ENCODE measurements around the gene HNRNPAB. TPM values are rescaled to one million over a fixed set of nuclear protein-coding genes. Genes with fewer than 3 reads are reported as not detected.

HNRNPAB gene
- total RNA-seq, 1 donor from 2014 or later: 281 TPM

DNA sequence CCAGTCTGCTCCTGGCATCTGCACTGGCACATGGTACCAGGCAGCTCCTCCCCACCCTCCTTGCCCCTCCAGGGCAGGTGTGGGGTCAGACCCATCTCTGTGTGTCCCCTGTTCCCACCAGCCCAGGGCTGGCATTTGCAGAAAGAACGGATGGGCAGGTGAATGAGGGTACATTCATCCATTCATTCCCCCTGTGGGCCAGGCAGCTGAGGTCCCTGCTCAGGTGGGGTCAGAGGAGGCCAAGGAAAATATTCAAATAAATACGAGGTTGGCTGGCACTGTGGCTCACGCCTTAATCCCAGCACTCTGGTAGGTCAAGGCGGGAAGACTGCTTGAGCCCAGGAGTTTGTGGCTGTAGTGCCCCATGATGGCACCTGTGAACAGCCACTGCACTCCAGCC, 53.3 kb downstream of the HNRNPAB start:
- H3K4me1 Mint-ChIP-seq (ENCODE audit: low read depth, unreplicated experiment): peaks cover 2% of the 10 kb centered on the region
- DNase-seq: no peak
- no peaks in the 10 kb centered on the region for H3K9me3 Mint-ChIP-seq (ENCODE audit: unreplicated experiment)
- no peaks in the 10 kb centered on the region for H3K36me3 Mint-ChIP-seq (ENCODE audit: unreplicated experiment)
- H3K4me3 Mint-ChIP-seq (ENCODE audit: unreplicated experiment): no peak overlapping the region
- no peak overlapping the region for H3K27ac Mint-ChIP-seq (ENCODE audit: unreplicated experiment)
- H3K27me3 Mint-ChIP-seq (ENCODE audit: unreplicated experiment): peaks cover 6% of the 10 kb centered on the region
- TF ChIP-seq, protein P1, sequence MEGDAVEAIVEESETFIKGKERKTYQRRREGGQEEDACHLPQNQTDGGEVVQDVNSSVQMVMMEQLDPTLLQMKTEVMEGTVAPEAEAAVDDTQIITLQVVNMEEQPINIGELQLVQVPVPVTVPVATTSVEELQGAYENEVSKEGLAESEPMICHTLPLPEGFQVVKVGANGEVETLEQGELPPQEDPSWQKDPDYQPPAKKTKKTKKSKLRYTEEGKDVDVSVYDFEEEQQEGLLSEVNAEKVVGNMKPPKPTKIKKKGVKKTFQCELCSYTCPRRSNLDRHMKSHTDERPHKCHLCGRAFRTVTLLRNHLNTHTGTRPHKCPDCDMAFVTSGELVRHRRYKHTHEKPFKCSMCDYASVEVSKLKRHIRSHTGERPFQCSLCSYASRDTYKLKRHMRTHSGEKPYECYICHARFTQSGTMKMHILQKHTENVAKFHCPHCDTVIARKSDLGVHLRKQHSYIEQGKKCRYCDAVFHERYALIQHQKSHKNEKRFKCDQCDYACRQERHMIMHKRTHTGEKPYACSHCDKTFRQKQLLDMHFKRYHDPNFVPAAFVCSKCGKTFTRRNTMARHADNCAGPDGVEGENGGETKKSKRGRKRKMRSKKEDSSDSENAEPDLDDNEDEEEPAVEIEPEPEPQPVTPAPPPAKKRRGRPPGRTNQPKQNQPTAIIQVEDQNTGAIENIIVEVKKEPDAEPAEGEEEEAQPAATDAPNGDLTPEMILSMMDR (IDR thresholded peaks at IDR 0.05; ENCODE audit: partially characterized antibody, unreplicated experiment): no peak

DNA sequence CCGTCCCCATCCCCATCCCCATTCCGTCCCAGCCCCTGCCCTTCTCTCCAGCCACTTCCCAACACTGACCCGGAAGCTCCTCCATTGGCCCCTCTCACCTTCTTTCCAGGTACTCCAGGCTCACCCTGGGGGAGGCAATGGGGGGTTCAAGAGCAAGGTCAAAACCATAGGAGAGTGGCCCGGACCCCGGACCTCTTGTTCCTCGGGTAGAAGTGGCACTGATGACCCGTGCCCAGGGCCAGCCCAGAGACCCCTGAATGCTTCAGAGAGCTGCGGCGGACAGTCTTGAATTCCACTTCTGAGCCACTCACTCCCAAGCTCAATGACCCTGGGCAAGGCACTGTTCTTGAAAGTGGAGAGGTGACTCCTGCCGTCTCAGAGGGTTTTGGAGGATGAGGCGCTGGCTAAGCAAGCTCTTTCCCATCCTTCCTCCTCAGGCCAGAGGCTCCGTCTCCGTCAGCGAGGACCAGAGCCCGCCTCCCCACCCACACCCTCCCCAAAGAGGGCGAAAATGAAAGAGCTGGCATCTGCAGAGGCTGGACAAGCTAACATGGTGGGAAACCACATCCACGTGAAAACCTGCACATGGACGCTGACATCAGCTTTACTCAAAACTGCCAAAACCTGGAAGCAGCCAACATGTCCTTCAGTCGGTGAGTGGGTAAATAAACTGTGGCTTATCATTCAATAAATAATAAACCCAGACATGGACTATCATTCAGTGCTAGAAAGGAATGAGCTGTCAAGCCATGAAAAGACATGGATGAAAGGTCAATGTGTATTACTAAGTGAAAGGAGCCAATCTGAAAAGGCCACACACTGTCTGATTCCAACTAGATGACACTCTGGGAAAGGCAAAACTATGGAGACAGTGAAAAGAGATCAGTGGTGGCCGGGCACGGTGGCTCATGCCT, 55.5 kb downstream of the HNRNPAB start:
- Mint-ChIP-seq H3K27ac (ENCODE audit: unreplicated experiment) (no peak overlapping the region), H3K4me3 (ENCODE audit: unreplicated experiment) (no peak overlapping the region), H3K9me3 (ENCODE audit: unreplicated experiment) (no peaks in the 10 kb centered on the region), H3K4me1 (ENCODE audit: low read depth, unreplicated experiment) (peaks cover under 1% of the 10 kb centered on the region), H3K27me3 (ENCODE audit: unreplicated experiment) (peaks cover 7% of the 10 kb centered on the region), H3K36me3 (ENCODE audit: unreplicated experiment) (no peaks in the 10 kb centered on the region)
- DNase-seq: no peak
- TF ChIP-seq, protein P1 (IDR thresholded peaks at IDR 0.05; ENCODE audit: partially characterized antibody, unreplicated experiment): no peak

Other genes starting within 250 kb of the HNRNPAB start
- gene PROP1, start 208.3 kb upstream of the HNRNPAB start, total RNA-seq (ENCODE audit: unreplicated experiment): not detected
- 2.2 TPM for gene N4BP3, start 91.0 kb upstream of the HNRNPAB start, total RNA-seq (ENCODE audit: unreplicated experiment)
- gene RMND5B, start 73.5 kb upstream of the HNRNPAB start, total RNA-seq (ENCODE audit: unreplicated experiment): 51.3 TPM
- 128 TPM for gene NHP2, start 50.6 kb upstream of the HNRNPAB start, total RNA-seq (ENCODE audit: unreplicated experiment)
- not detected for gene GMCL2, start 17.2 kb upstream of the HNRNPAB start, total RNA-seq (ENCODE audit: unreplicated experiment)
- gene PHYKPL, start 28.3 kb downstream of the HNRNPAB start, total RNA-seq (ENCODE audit: unreplicated experiment): 89.7 TPM

All from glutamatergic neuron (in vitro differentiated cells).